ENCODE results near the gene JMJD1C. TPM values are rescaled to one million over a fixed set of nuclear protein-coding genes. Genes with fewer than 3 reads are reported as not detected.

Gene JMJD1C
- total RNA-seq, 1 experiment from 2014 or later = 66.3 TPM

GRCh38 chr10:63308628-63309027 lies 157.1 kb downstream of the JMJD1C start:
- Histone ChIP-seq H3K27me3 (ENCODE audit: insufficient read depth, low read length) (no peaks in the 10 kb centered on the region), H3K27ac (ENCODE audit: low read depth, low read length) (no peak overlapping the region), H3K4me1 (ENCODE audit: control insufficient read depth in 1 of 2, insufficient read depth in 2 of 2, low read length in 2 of 2) (no peaks in the 10 kb centered on the region), H3K9ac (ENCODE audit: low read length) (no peak overlapping the region), H2AFZ (ENCODE audit: low read depth, low read length, poor library complexity, severe bottlenecking) (no peak overlapping the region), H4K20me1 (ENCODE audit: insufficient read depth) (no peaks in the 10 kb centered on the region), H3K4me2 (ENCODE audit: low read length) (no peak overlapping the region), H3K4me3 (replicated peaks in 1 of 2; ENCODE audit: low read depth in 1 of 2, low read length in 2 of 2) (no peak overlapping the region), H3K9me2 (ENCODE audit: insufficient read depth) (no peaks in the 10 kb centered on the region), H3K79me2 (ENCODE audit: insufficient read depth, low read length) (peaks cover 38% of the 10 kb centered on the region), H3K36me3 (ENCODE audit: control insufficient read depth in 1 of 2, insufficient read depth in 2 of 2, low read length in 2 of 2) (no peaks in the 10 kb centered on the region), H3K9me3 (ENCODE audit: control insufficient read depth in 1 of 2, insufficient read depth in 1 of 2, low read depth in 1 of 2, low read length in 2 of 2) (no peaks in the 10 kb centered on the region)
- DNase-seq (ENCODE audit: low read depth, low spot score) (no peak), ATAC-seq (no peak)
- ChIA-PET RAD21 (ENCODE audit: low non-redundant PET in 1 of 2, low total read pairs in 2 of 2, uncharacterized antibody in 2 of 2, unreplicated experiment in 2 of 2) (no interaction called here), CTCF (interaction anchor here (0.7 kb wide), 1 partner anchor 53 kb away, joined by 3 read pairs; no protein-coding TSS in a partner anchor), POLR2A (interaction anchor here (0.7 kb wide), 1 partner anchor 213 kb away, joined by 4 read pairs; no protein-coding TSS in a partner anchor)
- TF ChIP-seq, protein P1, sequence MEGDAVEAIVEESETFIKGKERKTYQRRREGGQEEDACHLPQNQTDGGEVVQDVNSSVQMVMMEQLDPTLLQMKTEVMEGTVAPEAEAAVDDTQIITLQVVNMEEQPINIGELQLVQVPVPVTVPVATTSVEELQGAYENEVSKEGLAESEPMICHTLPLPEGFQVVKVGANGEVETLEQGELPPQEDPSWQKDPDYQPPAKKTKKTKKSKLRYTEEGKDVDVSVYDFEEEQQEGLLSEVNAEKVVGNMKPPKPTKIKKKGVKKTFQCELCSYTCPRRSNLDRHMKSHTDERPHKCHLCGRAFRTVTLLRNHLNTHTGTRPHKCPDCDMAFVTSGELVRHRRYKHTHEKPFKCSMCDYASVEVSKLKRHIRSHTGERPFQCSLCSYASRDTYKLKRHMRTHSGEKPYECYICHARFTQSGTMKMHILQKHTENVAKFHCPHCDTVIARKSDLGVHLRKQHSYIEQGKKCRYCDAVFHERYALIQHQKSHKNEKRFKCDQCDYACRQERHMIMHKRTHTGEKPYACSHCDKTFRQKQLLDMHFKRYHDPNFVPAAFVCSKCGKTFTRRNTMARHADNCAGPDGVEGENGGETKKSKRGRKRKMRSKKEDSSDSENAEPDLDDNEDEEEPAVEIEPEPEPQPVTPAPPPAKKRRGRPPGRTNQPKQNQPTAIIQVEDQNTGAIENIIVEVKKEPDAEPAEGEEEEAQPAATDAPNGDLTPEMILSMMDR (IDR thresholded peaks at IDR 0.05 in 2 of 3, conservative IDR thresholded peaks at IDR 0.05 in 1 of 3; ENCODE audit: borderline replicate concordance in 1 of 3, insufficient read depth in 1 of 3, low read depth in 2 of 3, low read length in 2 of 3) = no peak
- TF ChIP-seq POLR2AphosphoS5 (IDR thresholded peaks at IDR 0.05; ENCODE audit: low read depth, low read length) = no peak
- no peak for TF ChIP-seq TCF7L2 (IDR thresholded peaks at IDR 0.05; ENCODE audit: borderline replicate concordance, extremely low read depth, insufficient read depth, insufficient read length)
- no peak for TF ChIP-seq MAX (IDR thresholded peaks at IDR 0.05)
- TF ChIP-seq ZBTB33 (IDR thresholded peaks at IDR 0.05; ENCODE audit: extremely low read depth, insufficient replicate concordance, low read length) = no peak
- TF ChIP-seq ZFX (IDR thresholded peaks at IDR 0.05) = no peak
- no peak for TF ChIP-seq JUND (IDR thresholded peaks at IDR 0.05)
- TF ChIP-seq EGR1 (IDR thresholded peaks at IDR 0.05; ENCODE audit: low read depth) = no peak
- no TSS peak for BruUV-seq (replicated peaks)
- intact Hi-C loops (cut with micrococcal nuclease) = no loop called here

Data from HCT116 (cell line).